Natural killer cell (primary cell): ENCODE results near the gene RIMBP2. TPM values are rescaled to one million over a fixed set of nuclear protein-coding genes. Genes with fewer than 3 reads are reported as not detected.

Source experiments
- ATAC-seq, 3 donors: fragments of 150-1000 bp in 2 of 3; fragments of 200-7000 bp in 1 of 3; cut with Tn5 transposase; 1 replicate in 1 of 3; 2 replicates in 2 of 3; pipeline ENCODE4 v1.10.0; 2021; ENCODE audit warnings: mild to moderate bottlenecking in 2 of 3, moderate library complexity in 2 of 3
- DNase-seq, 2 donors: peaks; one replicate each; pipeline versions ENCODE4 v3.0.0 to v3.0.0-alpha.2; 2013 to 2021; ENCODE audit warnings: mixed read lengths in 1 of 2
- H3K27ac ChIP-seq: one replicate; pipeline ENCODE4 v1.5.1; 2013; ENCODE audit warnings: mild to moderate bottlenecking, low read length
- H3K27me3 ChIP-seq: one replicate; pipeline ENCODE4 v1.6.1; 2013; ENCODE audit warnings: low read length; ENCODE audit not compliant: control insufficient read depth, insufficient read depth
- H3K36me3 ChIP-seq: one replicate; pipeline ENCODE4 v1.6.1; 2013; ENCODE audit warnings: low read length; ENCODE audit not compliant: control insufficient read depth, insufficient read depth
- H3K4me1 ChIP-seq: one replicate; pipeline ENCODE4 v1.6.1; 2013; ENCODE audit warnings: low read length; ENCODE audit not compliant: control insufficient read depth, insufficient read depth
- H3K4me3 ChIP-seq: one replicate; pipeline ENCODE4 v1.5.1; 2013; ENCODE audit warnings: low read length
- H3K9me3 ChIP-seq: one replicate; pipeline ENCODE4 v1.6.1; 2013; ENCODE audit warnings: low read length; ENCODE audit not compliant: control insufficient read depth, insufficient read depth
- H3K27ac Mint-ChIP-seq, 2 donors: one replicate each; pipeline ENCODE4 v1.8.0; 2022; ENCODE audit warnings: mild to moderate bottlenecking in 2 of 2, mixed read lengths in 2 of 2, moderate library complexity in 1 of 2
- H3K27me3 Mint-ChIP-seq, 2 donors: one replicate each; pipeline ENCODE4 v1.8.0; 2022; ENCODE audit warnings: low read depth in 2 of 2, mixed read lengths in 2 of 2
- H3K36me3 Mint-ChIP-seq: one replicate; pipeline ENCODE4 v1.8.0; 2022; ENCODE audit warnings: mixed read lengths
- H3K4me1 Mint-ChIP-seq, 2 donors: one replicate each; pipeline ENCODE4 v1.8.0; 2022; ENCODE audit warnings: mixed read lengths in 2 of 2
- H3K4me3 Mint-ChIP-seq: one replicate; pipeline ENCODE4 v1.8.0; 2022; ENCODE audit warnings: mild to moderate bottlenecking, moderate library complexity, mixed read lengths
- H3K9me3 Mint-ChIP-seq, 2 donors: one replicate each; pipeline ENCODE4 v1.8.0; 2022; ENCODE audit warnings: mixed read lengths in 2 of 2
- CTCF ChIP-seq: fragments of 200-600 bp; IDR thresholded peaks from one replicate; pipeline ENCODE4 v1.8.0; 2022; ENCODE audit warnings: antibody characterized with exemption
- WGBS: methylation state at CpG from one replicate; pipeline ENCODE4 v1.1.7; 2013; ENCODE audit warnings: missing lambda C conversion rate; ENCODE audit not compliant: insufficient coverage; 5-methylcytosine and 5-hydroxymethylcytosine counted together
- intact Hi-C: fragments of 100-400 bp; cut with micrococcal nuclease; formaldehyde crosslinking; loops from one replicate; pipeline ENCODE4 v1.14.2; 2022
- total RNA-seq, 4 donors: library from RNA; stranded (reverse); fragments of 120-200 nt in 1 of 4; gene quantifications; one replicate each; pipeline versions ENCODE4 v1.2.3 to v1.2.4, GENCODE V29; 2013 to 2022

Gene RIMBP2
- total RNA-seq, 3 donors from 2014 or later (not counting 1 experiment from before 2014, with no cell fraction given), result not detected

- no peaks in the 10 kb centered on the region for H3K27me3 Mint-ChIP-seq
- intact Hi-C loops, result no loop called here
- H3K36me3 ChIP-seq, result no peaks in the 10 kb centered on the region
- no peak overlapping the region for H3K4me3 Mint-ChIP-seq
- no peak for DNase-seq
- H3K4me1 Mint-ChIP-seq, result no peaks in the 10 kb centered on the region
- no peak for ATAC-seq
- H3K9me3 Mint-ChIP-seq, result peaks cover 0 to 2% of the 10 kb centered on the region in 2 donors
- no peak for TF ChIP-seq CTCF
- H3K9me3 ChIP-seq, result peaks cover 9% of the 10 kb centered on the region
- H3K36me3 Mint-ChIP-seq, result no peaks in the 10 kb centered on the region
- H3K4me3 ChIP-seq, result no peak overlapping the region
- H3K27me3 ChIP-seq, result no peaks in the 10 kb centered on the region
- 91% methylated on average over 20 of the region's 20 CpGs for WGBS
- H3K27ac ChIP-seq, result no peak overlapping the region
- H3K27ac Mint-ChIP-seq, result no peak overlapping the region
- no peaks in the 10 kb centered on the region for H3K4me1 ChIP-seq
Measured at GRCh38 chr12:130668286-130669204, 47.6 kb downstream of the RIMBP2 start.

- intact Hi-C loops, result no loop called here
- Mint-ChIP-seq H3K27me3 (no peaks in the 10 kb centered on the region), H3K4me3 (no peak overlapping the region), H3K36me3 (no peaks in the 10 kb centered on the region), H3K27ac (no peak overlapping the region), H3K4me1 (no peaks in the 10 kb centered on the region), H3K9me3 (peaks cover 0 to 2% of the 10 kb centered on the region in 2 donors)
- ATAC-seq (no peak), DNase-seq (no peak)
- Histone ChIP-seq H3K9me3 (peaks cover 9% of the 10 kb centered on the region), H3K4me1 (no peaks in the 10 kb centered on the region), H3K36me3 (no peaks in the 10 kb centered on the region), H3K27ac (no peak overlapping the region), H3K4me3 (no peak overlapping the region), H3K27me3 (no peaks in the 10 kb centered on the region)
- 83% methylated on average over 6 of the region's 7 CpGs for WGBS
- TF ChIP-seq CTCF, result no peak
Measured at GRCh38 chr12:130667421-130667960, 48.6 kb downstream of the RIMBP2 start.

- Histone ChIP-seq H3K36me3 (no peaks in the 10 kb centered on the region), H3K27ac (no peak overlapping the region), H3K4me3 (no peak overlapping the region), H3K27me3 (no peaks in the 10 kb centered on the region), H3K4me1 (no peaks in the 10 kb centered on the region), H3K9me3 (peaks cover 9% of the 10 kb centered on the region)
- Mint-ChIP-seq H3K27me3 (no peaks in the 10 kb centered on the region), H3K4me3 (no peak overlapping the region), H3K9me3 (peaks cover 0 to 2% of the 10 kb centered on the region in 2 donors), H3K36me3 (no peaks in the 10 kb centered on the region), H3K27ac (no peak overlapping the region), H3K4me1 (no peaks in the 10 kb centered on the region)
- DNase-seq, result no peak
- no peak for ATAC-seq
- intact Hi-C loops, result no loop called here
- 72% methylated on average over 1 of the region's 1 CpG for WGBS
- no peak for TF ChIP-seq CTCF
Measured at GRCh38 chr12:130666645-130667044, 49.5 kb downstream of the RIMBP2 start.
